Karpas-422 (cell line): ENCODE results near the gene FEZ2. TPM values are rescaled to one million over a fixed set of nuclear protein-coding genes. Genes with fewer than 3 reads are reported as not detected.

ENCODE experiments used
- DNase-seq: peaks from one replicate; pipeline ENCODE4 v3.0.0-alpha.2; 2015
- H2AFZ ChIP-seq: fragments of 200-600 bp; sonication (generic); 2 replicates; pipeline ENCODE4 v1.6.1; 2014; ENCODE audit warnings: antibody characterized with exemption, low read length, mixed read lengths
- H3K27ac ChIP-seq: fragments of 200-600 bp; sonication (generic); 2 replicates; pipeline ENCODE4 v1.5.1; 2014; ENCODE audit warnings: mild to moderate bottlenecking, low read length, moderate library complexity
- H3K27me3 ChIP-seq: fragments of 200-600 bp; sonication (generic); 2 replicates; pipeline ENCODE4 v1.6.1; 2014; ENCODE audit warnings: low read length, mixed read lengths
- H3K36me3 ChIP-seq: fragments of 200-600 bp; sonication (generic); 2 replicates; pipeline ENCODE4 v1.6.1; 2014; ENCODE audit warnings: low read length, mixed read lengths; ENCODE audit not compliant: insufficient read depth
- H3K4me1 ChIP-seq: fragments of 200-600 bp; sonication (generic); 2 replicates; pipeline ENCODE4 v1.6.1; 2014; ENCODE audit warnings: mild to moderate bottlenecking, low read length, mixed read lengths
- H3K4me2 ChIP-seq: fragments of 200-600 bp; sonication (generic); 2 replicates; pipeline ENCODE4 v1.6.1; 2014; ENCODE audit warnings: low read length, low read depth, mild to moderate bottlenecking; ENCODE audit not compliant: poor library complexity, severe bottlenecking
- H3K4me3 ChIP-seq: fragments of 200-600 bp; sonication (generic); 2 replicates; pipeline ENCODE4 v1.5.1; 2014; ENCODE audit warnings: mild to moderate bottlenecking, antibody characterized with exemption, low read length, mixed read lengths
- H3K79me2 ChIP-seq: fragments of 200-600 bp; sonication (generic); 2 replicates; pipeline ENCODE4 v1.6.1; 2014; ENCODE audit warnings: mild to moderate bottlenecking, low read length, mixed read lengths
- H3K9ac ChIP-seq: fragments of 200-600 bp; sonication (generic); 2 replicates; pipeline ENCODE4 v1.6.0; 2014; ENCODE audit warnings: low read length
- H3K9me2 ChIP-seq: fragments of 200-600 bp; sonication (generic), shearing (Covaris generic); replicated peaks from 2 replicates; pipeline ENCODE4 v1.6.0; 2014; ENCODE audit warnings: mild to moderate bottlenecking, low read length, moderate library complexity; ENCODE audit not compliant: insufficient read depth
- H3K9me3 ChIP-seq: fragments of 300-700, 200-600 bp; sonication (generic); 2 replicates; pipeline ENCODE4 v1.6.1; 2014; ENCODE audit warnings: low read length, mixed read lengths
- H4K20me1 ChIP-seq: fragments of 200-600 bp; sonication (generic); 2 replicates; pipeline ENCODE4 v1.6.1; 2014; ENCODE audit warnings: mild to moderate bottlenecking, antibody characterized with exemption, low read length, low read depth; ENCODE audit not compliant: insufficient read depth
- total RNA-seq: library from RNA; depleted of rRNA; stranded (reverse); fragments of >200 nt; shearing (Covaris generic); gene quantifications from 2 replicates; pipeline ENCODE4 v1.2.3, GENCODE V29; 2014; ENCODE audit warnings: low replicate concordance; rRNA removed

FEZ2 gene
- 32.7 and 37.7 TPM in 2 replicates for total RNA-seq

GRCh38 chr2:36597532-36598377 is at the start of gene FEZ2:
Gene FEZ2, minus strand, starts transcription at chr2:36598168. Its CDS starts 26 bp downstream, at chr2:36598142.
- no peaks in the 10 kb centered on the region for H3K27me3 ChIP-seq
- no peaks in the 10 kb centered on the region for H3K9me3 ChIP-seq
- H3K4me2 ChIP-seq = peak within 1 kb of the TSS; percentile 73
- peak within 1 kb of the TSS; percentile 85 for H3K4me3 ChIP-seq
- H3K9me2 ChIP-seq = no peaks in the 10 kb centered on the region
- H3K36me3 ChIP-seq = peaks cover 7% of the 10 kb centered on the region; the same call in 1 of the 2 replicates
- DNase-seq = peak; percentile 95
- no peak within 1 kb of the TSS for H3K27ac ChIP-seq
- peaks cover 47% of the 10 kb centered on the region for H3K79me2 ChIP-seq
- H4K20me1 ChIP-seq = no peaks in the 10 kb centered on the region
- H2AFZ ChIP-seq = peak within 1 kb of the TSS; percentile 80
- peaks cover 19% of the 10 kb centered on the region for H3K4me1 ChIP-seq
- H3K9ac ChIP-seq = peak within 1 kb of the TSS; percentile 81

DNA sequence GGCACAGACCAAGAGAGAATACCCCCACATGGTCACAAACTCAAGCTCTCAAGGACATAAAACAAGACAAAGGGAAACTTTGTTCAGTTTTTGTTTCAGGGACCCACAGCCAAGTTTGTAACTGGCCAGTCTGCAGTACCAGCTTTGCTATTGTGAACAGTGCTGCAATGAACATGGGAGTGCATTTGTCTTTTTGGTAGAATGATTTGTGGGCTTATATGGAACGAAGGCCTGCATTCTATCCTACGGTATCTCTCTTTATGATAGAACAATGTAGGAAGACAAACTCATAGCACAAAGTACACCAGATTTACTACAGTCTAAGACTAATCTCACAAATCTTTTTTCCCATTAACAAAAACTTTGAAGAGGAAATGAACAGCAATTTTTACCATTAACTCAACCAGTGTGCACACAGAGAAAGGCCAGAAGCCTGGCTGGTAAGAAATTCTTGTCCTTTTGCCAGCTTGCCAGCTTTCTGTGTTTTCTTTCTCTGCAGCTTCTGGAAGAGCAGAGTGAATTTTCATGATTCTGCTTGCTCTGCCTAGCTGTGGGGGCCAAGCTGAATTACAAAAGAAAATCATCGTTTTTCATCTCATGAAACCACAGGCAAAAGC is 37.1 kb upstream of the FEZ2 start:
- no peak for DNase-seq
- H3K27ac ChIP-seq = no peak overlapping the region
- H3K36me3 ChIP-seq = no peaks in the 10 kb centered on the region
- H3K4me1 ChIP-seq = no peaks in the 10 kb centered on the region
- no peaks in the 10 kb centered on the region for H3K9me2 ChIP-seq
- H3K4me3 ChIP-seq = no peak overlapping the region
- 0 out of 2 replicates have a peak, but pooled peaks cover 3% of the 10 kb centered on the region for H3K27me3 ChIP-seq
- no peak overlapping the region for H2AFZ ChIP-seq
- no peak overlapping the region for H3K9ac ChIP-seq
- no peaks in the 10 kb centered on the region for H3K9me3 ChIP-seq
- no peaks in the 10 kb centered on the region for H4K20me1 ChIP-seq
- H3K4me2 ChIP-seq = no peak overlapping the region
- no peaks in the 10 kb centered on the region for H3K79me2 ChIP-seq

DNA sequence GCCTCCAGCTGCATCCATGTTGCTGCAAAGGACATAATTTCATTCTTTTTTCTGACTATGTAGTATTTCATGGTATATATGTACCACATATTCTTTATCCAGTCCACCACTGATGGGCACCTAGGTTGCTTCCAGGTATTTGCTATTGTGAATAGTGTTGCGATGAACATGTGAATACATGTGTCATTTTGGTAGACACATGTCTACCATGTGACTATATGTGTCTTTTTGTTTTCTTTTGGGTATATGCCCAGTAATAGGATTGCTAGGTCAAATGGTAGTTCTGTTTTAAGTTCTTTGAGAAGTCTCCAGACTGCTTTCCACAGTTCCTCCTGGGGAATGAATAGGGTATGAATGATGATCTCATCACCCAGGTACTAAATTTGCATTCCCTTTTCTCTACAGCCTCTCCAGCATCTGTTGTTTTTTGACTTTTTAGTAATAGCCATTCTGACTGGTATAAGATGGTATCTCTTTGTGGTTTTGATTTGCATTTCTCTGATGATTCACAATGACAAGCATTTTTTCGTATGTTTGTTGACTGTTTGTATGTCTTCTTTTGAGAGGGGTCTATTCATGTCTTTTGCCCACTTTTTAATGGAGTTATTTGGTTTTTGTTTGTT is 35.6 kb upstream of the FEZ2 start:
- Histone ChIP-seq H3K4me1 (no peaks in the 10 kb centered on the region), H3K27me3 (0 out of 2 replicates have a peak, but pooled peaks cover 3% of the 10 kb centered on the region), H3K4me2 (no peak overlapping the region), H2AFZ (no peak overlapping the region), H3K79me2 (no peaks in the 10 kb centered on the region), H3K27ac (no peak overlapping the region), H3K9me2 (no peaks in the 10 kb centered on the region), H3K9ac (no peak overlapping the region), H3K36me3 (no peaks in the 10 kb centered on the region), H4K20me1 (no peaks in the 10 kb centered on the region), H3K4me3 (no peak overlapping the region), H3K9me3 (no peaks in the 10 kb centered on the region)
- no peak for DNase-seq

DNA sequence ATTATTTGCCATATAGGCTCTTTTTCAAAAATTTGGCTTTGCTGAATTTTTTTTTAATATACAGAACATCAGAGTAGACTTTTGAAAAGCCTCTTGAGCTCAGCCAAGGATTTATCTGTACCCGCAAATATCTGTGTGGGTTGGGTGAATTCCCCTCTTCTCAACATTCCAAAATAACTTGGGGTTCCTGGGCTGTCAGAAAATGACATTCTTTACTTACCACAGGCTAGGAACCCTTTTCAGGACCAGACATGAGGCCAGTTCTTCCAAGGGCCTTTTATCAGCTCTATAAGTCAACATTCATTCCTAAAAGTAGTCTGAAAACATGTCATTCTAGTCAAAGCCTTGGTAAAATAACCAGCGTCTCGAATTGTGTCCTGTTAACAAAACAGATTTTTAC is 28.8 kb upstream of the FEZ2 start:
- DNase-seq = no peak
- no peak overlapping the region for H3K27ac ChIP-seq

GRCh38 chr2:36626071-36626470 is 28.1 kb upstream of the FEZ2 start:
- Histone ChIP-seq H3K4me3 (no peak overlapping the region), H3K4me1 (no peaks in the 10 kb centered on the region), H3K27me3 (peaks cover 3% of the 10 kb centered on the region; the same call in 1 of the 2 replicates), H2AFZ (no peak overlapping the region), H3K27ac (no peak overlapping the region), H3K36me3 (no peaks in the 10 kb centered on the region), H4K20me1 (no peaks in the 10 kb centered on the region), H3K9me2 (no peaks in the 10 kb centered on the region), H3K9me3 (peaks cover 10% of the 10 kb centered on the region), H3K9ac (no peak overlapping the region), H3K4me2 (no peak overlapping the region), H3K79me2 (no peaks in the 10 kb centered on the region)
- DNase-seq = no peak

More for the DNA sequence above, 28.8 kb upstream of the FEZ2 start:
- Histone ChIP-seq H3K36me3 (no peaks in the 10 kb centered on the region), H2AFZ (no peak overlapping the region), H3K4me2 (no peak overlapping the region), H3K27me3 (peaks cover 3% of the 10 kb centered on the region; the same call in 1 of the 2 replicates), H3K9me2 (no peaks in the 10 kb centered on the region), H3K9me3 (peaks cover 10% of the 10 kb centered on the region), H3K4me1 (no peaks in the 10 kb centered on the region), H3K79me2 (no peaks in the 10 kb centered on the region), H3K9ac (no peak overlapping the region), H3K4me3 (no peak overlapping the region), H4K20me1 (no peaks in the 10 kb centered on the region)

DNA sequence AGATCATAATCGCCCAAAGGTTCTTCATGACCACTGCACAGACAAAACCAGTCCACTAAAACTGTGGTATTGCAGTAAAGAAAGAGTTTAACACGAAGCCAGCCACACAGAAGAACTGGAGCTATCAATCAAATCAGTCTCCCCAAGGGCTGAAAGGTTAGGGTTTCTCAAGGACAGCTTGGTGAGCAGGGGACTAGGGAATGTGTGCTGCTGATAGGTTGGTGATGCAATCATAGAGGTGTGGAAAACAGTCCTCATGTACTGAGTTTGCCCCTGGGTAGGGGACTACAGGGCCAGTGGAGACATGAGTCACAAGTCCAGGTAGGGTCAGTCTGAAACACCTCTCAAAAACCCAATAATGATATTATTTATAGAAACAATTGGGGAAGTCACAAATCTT is 27.3 kb upstream of the FEZ2 start:
- no peaks in the 10 kb centered on the region for H3K36me3 ChIP-seq
- no peak overlapping the region for H3K9ac ChIP-seq
- H3K9me3 ChIP-seq = peaks cover 10% of the 10 kb centered on the region
- no peaks in the 10 kb centered on the region for H3K4me1 ChIP-seq
- H3K79me2 ChIP-seq = no peaks in the 10 kb centered on the region
- H3K27ac ChIP-seq = no peak overlapping the region
- H2AFZ ChIP-seq = no peak overlapping the region
- H3K9me2 ChIP-seq = no peaks in the 10 kb centered on the region
- H3K4me2 ChIP-seq = no peak overlapping the region
- peaks cover 3% of the 10 kb centered on the region; the same call in 1 of the 2 replicates for H3K27me3 ChIP-seq
- no peak for DNase-seq
- H4K20me1 ChIP-seq = no peaks in the 10 kb centered on the region
- H3K4me3 ChIP-seq = no peak overlapping the region

DNA sequence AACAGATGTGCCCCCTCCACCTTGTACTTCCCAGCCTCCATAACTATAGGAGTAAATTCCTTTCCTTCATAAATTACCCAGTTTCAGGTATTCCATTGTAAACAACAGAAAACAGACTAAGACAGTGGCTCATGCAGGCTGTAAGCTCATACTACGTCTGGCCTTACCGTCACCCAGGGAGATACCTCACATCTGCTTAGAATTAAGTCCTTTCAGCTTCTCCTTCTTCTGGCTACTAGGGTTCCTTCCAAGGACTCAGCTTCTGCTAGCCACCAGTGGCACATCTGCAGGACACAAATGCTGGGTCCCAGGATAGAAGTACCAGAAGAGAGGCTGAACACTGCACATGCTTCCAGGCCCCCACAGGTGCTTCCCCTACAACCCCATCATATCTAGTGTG is 22.4 kb upstream of the FEZ2 start:
- Histone ChIP-seq H3K9ac (no peak overlapping the region), H4K20me1 (no peaks in the 10 kb centered on the region), H3K27ac (no peak overlapping the region), H2AFZ (no peak overlapping the region), H3K4me2 (no peak overlapping the region), H3K9me3 (peaks cover 3% of the 10 kb centered on the region), H3K36me3 (no peaks in the 10 kb centered on the region), H3K79me2 (no peaks in the 10 kb centered on the region), H3K4me1 (no peaks in the 10 kb centered on the region), H3K9me2 (no peaks in the 10 kb centered on the region), H3K4me3 (no peak overlapping the region), H3K27me3 (no peaks in the 10 kb centered on the region; the same call in 1 of the 2 replicates)
- no peak for DNase-seq

- no peaks in the 10 kb centered on the region; the same call in 1 of the 2 replicates for H3K27me3 ChIP-seq
- no peaks in the 10 kb centered on the region for H3K36me3 ChIP-seq
- DNase-seq = peak; percentile 84
- peak overlapping the region; percentile 73; the same call in 1 of the 2 replicates for H2AFZ ChIP-seq
- no peaks in the 10 kb centered on the region for H3K9me3 ChIP-seq
- no peak overlapping the region for H3K27ac ChIP-seq
- peaks cover 3% of the 10 kb centered on the region for H3K4me1 ChIP-seq
- H3K4me3 ChIP-seq = no peak overlapping the region
- H3K79me2 ChIP-seq = no peaks in the 10 kb centered on the region
- H3K9me2 ChIP-seq = no peaks in the 10 kb centered on the region
- H3K9ac ChIP-seq = no peak overlapping the region
- no peak overlapping the region for H3K4me2 ChIP-seq
- H4K20me1 ChIP-seq = no peaks in the 10 kb centered on the region
Measured at GRCh38 chr2:36618381-36618780, 20.4 kb upstream of the FEZ2 start.
